Ovary (tissue), 3 donors: Measurements from ENCODE around the gene RARRES2.

Source experiments
- POLR2A ChIP-seq: fragments of 450-650 bp; IDR thresholded peaks from one replicate; pipeline ENCODE4 v1.6.1; 2017; ENCODE audit warnings: antibody characterized with exemption, mild to moderate bottlenecking, moderate library complexity
- TF ChIP-seq, protein P1 (sequence below), 3 donors: fragments of 450-650 bp in 2 of 3; fragments of 200-600 bp in 1 of 3; IDR thresholded peaks; one replicate each; pipeline versions ENCODE4 v1.5.1 to v1.8.0; 2016 to 2022; ENCODE audit warnings: antibody characterized with exemption in 3 of 3, mild to moderate bottlenecking in 1 of 3
- donor health status: DM: no; HTN: no; CAD: no.

DNA sequence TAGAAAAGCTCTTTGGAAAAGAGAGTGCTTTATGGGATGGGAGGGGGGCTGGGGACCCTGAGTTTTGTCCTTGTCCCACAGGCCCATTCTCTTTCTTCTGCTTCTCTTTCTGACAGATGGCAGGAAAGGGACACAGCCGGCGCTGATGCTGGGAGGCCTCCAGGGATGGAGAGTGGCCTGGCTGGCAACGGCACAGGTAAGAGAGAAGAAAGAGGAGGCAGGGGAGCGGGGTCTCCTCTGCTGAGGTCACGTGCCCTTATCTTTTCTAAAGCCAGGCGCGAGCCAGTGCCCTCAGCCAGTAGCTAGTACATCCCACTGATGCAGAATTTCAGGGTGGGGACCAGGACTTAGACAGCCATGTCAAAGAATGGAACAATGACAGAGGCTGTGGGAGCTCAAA, 46.9 kb upstream of the RARRES2 start:
- TF ChIP-seq, protein P1, sequence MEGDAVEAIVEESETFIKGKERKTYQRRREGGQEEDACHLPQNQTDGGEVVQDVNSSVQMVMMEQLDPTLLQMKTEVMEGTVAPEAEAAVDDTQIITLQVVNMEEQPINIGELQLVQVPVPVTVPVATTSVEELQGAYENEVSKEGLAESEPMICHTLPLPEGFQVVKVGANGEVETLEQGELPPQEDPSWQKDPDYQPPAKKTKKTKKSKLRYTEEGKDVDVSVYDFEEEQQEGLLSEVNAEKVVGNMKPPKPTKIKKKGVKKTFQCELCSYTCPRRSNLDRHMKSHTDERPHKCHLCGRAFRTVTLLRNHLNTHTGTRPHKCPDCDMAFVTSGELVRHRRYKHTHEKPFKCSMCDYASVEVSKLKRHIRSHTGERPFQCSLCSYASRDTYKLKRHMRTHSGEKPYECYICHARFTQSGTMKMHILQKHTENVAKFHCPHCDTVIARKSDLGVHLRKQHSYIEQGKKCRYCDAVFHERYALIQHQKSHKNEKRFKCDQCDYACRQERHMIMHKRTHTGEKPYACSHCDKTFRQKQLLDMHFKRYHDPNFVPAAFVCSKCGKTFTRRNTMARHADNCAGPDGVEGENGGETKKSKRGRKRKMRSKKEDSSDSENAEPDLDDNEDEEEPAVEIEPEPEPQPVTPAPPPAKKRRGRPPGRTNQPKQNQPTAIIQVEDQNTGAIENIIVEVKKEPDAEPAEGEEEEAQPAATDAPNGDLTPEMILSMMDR (IDR thresholded peaks at IDR 0.05) = no peak
- no peak for TF ChIP-seq POLR2A
